T-cell (primary cell): ENCODE data around the gene MCU. TPM values are rescaled to one million over a fixed set of nuclear protein-coding genes. Genes with fewer than 3 reads are reported as not detected.
"Not testable (repeated sequence)": the region's sequence is repeated elsewhere in the genome, so short reads cannot be mapped to it uniquely, and the experiment has no call there.

Source experiments
- ATAC-seq, 4 experiments: fragments of 200-7000 bp in 3 of 4; fragments of 150-1000 bp in 1 of 4; cut with Tn5 transposase; replicated peaks in 1 of 4; 1 replicate in 3 of 4; 2 replicates in 1 of 4; pipeline ENCODE4 v1.10.0; 2021; ENCODE audit warnings: moderate library complexity in 3 of 4, mild to moderate bottlenecking in 2 of 4, moderate number of reproducible peaks in 1 of 4
- CTCF ChIA-PET, 2 donors: fragments of 300-600 bp; sonication (Branson Sonifier 250); formaldehyde crosslinking; loops; one replicate each; lab custom pipeline; 2022; ENCODE audit warnings: antibody characterized with exemption in 2 of 2; lab: Charles Lee
- POLR2A ChIA-PET, 2 donors: fragments of 300-600 bp; sonication (Branson Sonifier 250); formaldehyde crosslinking; loops; one replicate each; lab custom pipeline; 2022; ENCODE audit warnings: antibody characterized with exemption in 2 of 2; lab: Charles Lee
- DNase-seq, 35 experiments: peaks; one replicate each; pipeline versions ENCODE4 v3.0.0 to v3.0.0-alpha.2; 2013 to 2023
- H3K27ac ChIP-seq: one replicate; pipeline ENCODE4 v1.5.1; 2013; ENCODE audit warnings: low read length
- H3K27me3 ChIP-seq, 2 experiments: replicated peaks in 1 of 2; 1 replicate in 1 of 2; 2 replicates in 1 of 2; pipeline versions ENCODE4 v1.6.1 to v1.7.0; 2013; ENCODE audit warnings: low read length in 1 of 2, mixed read lengths in 1 of 2; ENCODE audit not compliant: control insufficient read depth in 2 of 2, insufficient read depth in 2 of 2; ENCODE audit errors: extremely low read depth in 1 of 2
- H3K36me3 ChIP-seq, 2 donors: 1 replicate in 1 of 2; 2 replicates in 1 of 2; pipeline versions ENCODE4 v1.6.1 to v1.7.0; 2013; ENCODE audit warnings: low read length in 1 of 2; ENCODE audit not compliant: control insufficient read depth in 2 of 2, insufficient read depth in 1 of 2; ENCODE audit errors: extremely low read depth in 1 of 2
- H3K4me1 ChIP-seq, 2 experiments: 1 replicate in 1 of 2; 2 replicates in 1 of 2; pipeline versions ENCODE4 v1.6.1 to v1.7.0; 2013; ENCODE audit warnings: low read length in 2 of 2, mixed read lengths in 1 of 2; ENCODE audit not compliant: insufficient read depth in 2 of 2, control insufficient read depth in 1 of 2; ENCODE audit errors: extremely low read depth in 1 of 2
- H3K4me3 ChIP-seq, 2 donors: 1 replicate in 1 of 2; 2 replicates in 1 of 2; pipeline versions ENCODE4 v1.5.1 to v1.7.0; 2013; ENCODE audit warnings: mild to moderate bottlenecking in 2 of 2, low read length in 1 of 2, moderate library complexity in 1 of 2; ENCODE audit not compliant: control insufficient read depth in 1 of 2; ENCODE audit errors: extremely low read depth in 1 of 2
- H3K9me3 ChIP-seq: 2 replicates; pipeline ENCODE4 v1.7.0; 2013
- H3K27ac Mint-ChIP-seq, 2 donors: one replicate each; pipeline ENCODE4 v1.8.0; 2020 to 2021; ENCODE audit warnings: mild to moderate bottlenecking in 2 of 2, mixed read lengths in 2 of 2
- H3K27me3 Mint-ChIP-seq, 2 donors: one replicate each; pipeline ENCODE4 v1.8.0; 2021 to 2022; ENCODE audit warnings: mixed read lengths in 2 of 2
- H3K36me3 Mint-ChIP-seq: one replicate; pipeline ENCODE4 v1.8.0; 2021; ENCODE audit warnings: mixed read lengths
- H3K4me1 Mint-ChIP-seq, 3 donors: one replicate each; pipeline ENCODE4 v1.8.0; 2020 to 2022; ENCODE audit warnings: mixed read lengths in 3 of 3, mild to moderate bottlenecking in 1 of 3
- H3K4me3 Mint-ChIP-seq, 3 donors: one replicate each; pipeline ENCODE4 v1.8.0; 2020 to 2022; ENCODE audit warnings: mild to moderate bottlenecking in 3 of 3, mixed read lengths in 3 of 3, moderate library complexity in 3 of 3
- H3K9me3 Mint-ChIP-seq, 3 donors: one replicate each; pipeline ENCODE4 v1.8.0; 2020 to 2022; ENCODE audit warnings: mixed read lengths in 3 of 3
- WGBS: methylation state at CpG from one replicate; pipeline ENCODE4 v1.1.5; 2013; ENCODE audit warnings: missing lambda C conversion rate; ENCODE audit not compliant: insufficient coverage; 5-methylcytosine and 5-hydroxymethylcytosine counted together
- total RNA-seq, 35 experiments: library from RNA in 6 of 35; stranded (reverse) in 6 of 35; fragments of 120-200 nt in 1 of 35; gene quantifications; one replicate each; pipeline versions ENCODE4 v1.2.1 to v1.2.4 and lab custom pipeline; 2013 to 2026

The MCU gene
- total RNA-seq, 5 donors from 2014 or later (not counting 1 experiment from before 2014, with no cell fraction given), result 10.1 to 13.6 (median 11.6) TPM

GRCh38 chr10:72682638-72683037 lies 9.3 kb upstream of the MCU start:
- POLR2A ChIA-PET, result no interaction called here
- Histone ChIP-seq H3K9me3 (no peaks in the 10 kb centered on the region), H3K27ac (no peak overlapping the region), H3K4me1 (no peaks in the 10 kb centered on the region), H3K36me3 (no peaks in the 10 kb centered on the region), H3K4me3 (no peak overlapping the region), H3K27me3 (peaks cover 0 to 3% of the 10 kb centered on the region in 2 experiments)
- no peak overlapping the region for H3K27ac Mint-ChIP-seq
- no peak for ATAC-seq
- H3K36me3 Mint-ChIP-seq, result no peaks in the 10 kb centered on the region
- H3K4me3 Mint-ChIP-seq, result no peak overlapping the region
- CTCF ChIA-PET, result no interaction called here
- 100% methylated on average over 1 of the region's 6 CpGs for WGBS
- DNase-seq, result no peak
- no peaks in the 10 kb centered on the region for H3K9me3 Mint-ChIP-seq
- peaks cover 0 to 8% of the 10 kb centered on the region in 2 donors for H3K27me3 Mint-ChIP-seq
- H3K4me1 Mint-ChIP-seq, result no peaks in the 10 kb centered on the region

- ATAC-seq (no peak), DNase-seq (no peak)
- Histone ChIP-seq H3K27ac (no peak overlapping the region), H3K9me3 (no peaks in the 10 kb centered on the region), H3K36me3 (no peaks in the 10 kb centered on the region), H3K4me3 (no peak overlapping the region), H3K4me1 (no peaks in the 10 kb centered on the region), H3K27me3 (peaks cover 0 to 3% of the 10 kb centered on the region in 2 experiments)
- no peak overlapping the region for H3K27ac Mint-ChIP-seq
- ChIA-PET POLR2A (no interaction called here), CTCF (no interaction called here)
- 70% methylated on average over 1 of the region's 7 CpGs for WGBS
- H3K4me3 Mint-ChIP-seq, result no peak overlapping the region
- no peaks in the 10 kb centered on the region for H3K9me3 Mint-ChIP-seq
- no peaks in the 10 kb centered on the region for H3K4me1 Mint-ChIP-seq
- H3K36me3 Mint-ChIP-seq, result no peaks in the 10 kb centered on the region
- peaks cover 0 to 8% of the 10 kb centered on the region in 2 donors for H3K27me3 Mint-ChIP-seq
These were observed 6.5 kb upstream of the MCU start for GRCh38 chr10:72685264-72685921.

- H3K27me3 Mint-ChIP-seq, H3K9me3 Mint-ChIP-seq, H3K36me3 ChIP-seq, POLR2A ChIA-PET, H3K27ac ChIP-seq, CTCF ChIA-PET, ATAC-seq, H3K27ac Mint-ChIP-seq, H3K4me1 Mint-ChIP-seq, H3K4me3 Mint-ChIP-seq, H3K27me3 ChIP-seq, H3K36me3 Mint-ChIP-seq, H3K4me3 ChIP-seq, H3K4me1 ChIP-seq, DNase-seq, H3K9me3 ChIP-seq: not testable (repeated sequence)
- 97% methylated on average over 4 of the region's 8 CpGs for WGBS
These were observed 5.5 kb upstream of the MCU start for GRCh38 chr10:72686430-72686829.

GRCh38 chr10:72687035-72687434 lies 4.9 kb upstream of the MCU start:
- Histone ChIP-seq H3K4me1 (peaks cover 0 to 4% of the 10 kb centered on the region in 2 experiments), H3K27me3 (peaks cover 0 to 3% of the 10 kb centered on the region in 2 experiments), H3K27ac (no peak overlapping the region), H3K36me3 (no peaks in the 10 kb centered on the region), H3K9me3 (no peaks in the 10 kb centered on the region), H3K4me3 (no peak overlapping the region)
- no peak for DNase-seq
- Mint-ChIP-seq H3K4me3 (no peak overlapping the region), H3K9me3 (no peaks in the 10 kb centered on the region), H3K27me3 (peaks cover 0 to 8% of the 10 kb centered on the region in 2 donors), H3K27ac (no peak overlapping the region), H3K4me1 (peaks cover 5 to 6% (median 6%) of the 10 kb centered on the region in 3 donors), H3K36me3 (no peaks in the 10 kb centered on the region)
- no CpG with 5 or more reads among the region's 6 CpGs for WGBS
- CTCF ChIA-PET, result interaction anchor here (0.6 kb wide), 2 partner anchors 143 to 1575 kb away, joined by 3 to 4 read pairs; no protein-coding TSS in a partner anchor
- POLR2A ChIA-PET, result interaction anchor here in 1 of 2 donors (0.7 kb wide), 1 partner anchor 231 kb away, joined by 6 read pairs; no protein-coding TSS in a partner anchor
- ATAC-seq, result no peak

GRCh38 chr10:72688208-72688651 lies 3.7 kb upstream of the MCU start:
- H3K4me3 ChIP-seq, result no peak overlapping the region
- H3K27ac Mint-ChIP-seq, result no peak overlapping the region
- no peaks in the 10 kb centered on the region for H3K36me3 ChIP-seq
- WGBS, result 57% methylated on average over 1 of the region's 2 CpGs
- no peak overlapping the region for H3K27ac ChIP-seq
- H3K9me3 Mint-ChIP-seq, result no peaks in the 10 kb centered on the region
- H3K4me1 Mint-ChIP-seq, result peaks cover 11 to 12% (median 12%) of the 10 kb centered on the region in 3 donors
- H3K9me3 ChIP-seq, result no peaks in the 10 kb centered on the region
- no peaks in the 10 kb centered on the region for H3K36me3 Mint-ChIP-seq
- H3K27me3 Mint-ChIP-seq, result peaks cover 0 to 8% of the 10 kb centered on the region in 2 donors
- ATAC-seq (no peak), DNase-seq (no peak)
- POLR2A ChIA-PET, result interaction anchor here in 1 of 2 donors (0.7 kb wide), 1 partner anchor 1028 kb away, joined by 9 read pairs; no protein-coding TSS in a partner anchor
- no peak overlapping the region for H3K4me3 Mint-ChIP-seq
- peaks cover 0 to 3% of the 10 kb centered on the region in 2 experiments for H3K27me3 ChIP-seq
- CTCF ChIA-PET, result interaction anchor here (0.5 to 0.6 kb wide), 6 partner anchors 56 to 1157 kb away, joined by 3 to 8 read pairs (median 4); no protein-coding TSS in a partner anchor
- H3K4me1 ChIP-seq, result peaks cover 8 to 10% of the 10 kb centered on the region in 2 experiments

- ATAC-seq, result no peak
- H3K27me3 ChIP-seq, result peaks cover 0 to 3% of the 10 kb centered on the region in 2 experiments
- H3K36me3 ChIP-seq, result no peaks in the 10 kb centered on the region
- Mint-ChIP-seq H3K27me3 (peaks cover 0 to 8% of the 10 kb centered on the region in 2 donors), H3K27ac (no peak overlapping the region), H3K36me3 (no peaks in the 10 kb centered on the region), H3K9me3 (no peaks in the 10 kb centered on the region), H3K4me1 (peaks cover 25 to 26% (median 25%) of the 10 kb centered on the region in 3 donors), H3K4me3 (no peak overlapping the region)
- ChIA-PET CTCF (no interaction called here), POLR2A (no interaction called here)
- no peaks in the 10 kb centered on the region for H3K9me3 ChIP-seq
- no peak overlapping the region for H3K27ac ChIP-seq
- H3K4me3 ChIP-seq, result no peak overlapping the region
- H3K4me1 ChIP-seq, result peaks cover 8 to 14% of the 10 kb centered on the region in 2 experiments
- no peak for DNase-seq
- no CpG with 5 or more reads among the region's 1 CpG for WGBS
These were observed 2.3 kb upstream of the MCU start for GRCh38 chr10:72689660-72690059.
